ENCODE data around the gene LIN37.
A peak's percentile ranks its signal among the peaks of the same experiment; 100 is the strongest.

Gene LIN37

GRCh38 chr19:35704218-35704617 is 44.2 kb upstream of the LIN37 start, which contains the start of gene ZBTB32:
ZBTB32 (plus strand) TSS chr19:35704558; CDS start chr19:35714627, 10,069 bp downstream.
- DNase-seq: no peak
- Histone ChIP-seq H2AFZ (ENCODE audit: low read depth, low read length) (no peak within 1 kb of the TSS), H3K36me3 (ENCODE audit: insufficient read depth, low read length) (no peaks in the 10 kb centered on the region), H3K27me3 (ENCODE audit: insufficient read depth, low read length, poor library complexity) (peaks cover 6% of the 10 kb centered on the region), H3K4me3 (ENCODE audit: low read depth in 1 of 2, low read length in 2 of 2) (no peak within 1 kb of the TSS), H3K9ac (ENCODE audit: low read depth, low read length) (no peak within 1 kb of the TSS), H3K4me1 (ENCODE audit: insufficient read depth, low read length) (peaks cover 18% of the 10 kb centered on the region), H3K27ac (ENCODE audit: low read length) (no peak within 1 kb of the TSS), H3K9me3 (ENCODE audit: insufficient read depth, low read length, severe bottlenecking) (no peaks in the 10 kb centered on the region), H4K20me1 (ENCODE audit: insufficient read depth, low read length) (no peaks in the 10 kb centered on the region), H3K4me2 (ENCODE audit: insufficient read depth, low read length) (peak within 1 kb of the TSS; percentile 78; the same call in 1 of the 2 replicates), H3K79me2 (ENCODE audit: insufficient read depth, low read length) (no peaks in the 10 kb centered on the region)
- no peak for TF ChIP-seq EZH2 (IDR thresholded peaks at IDR 0.05; ENCODE audit: borderline replicate concordance, low read depth, low read length, severe bottlenecking)
- TF ChIP-seq CTCF (IDR thresholded peaks at IDR 0.05; ENCODE audit: borderline replicate concordance, extremely low read depth, low read length, poor library complexity, severe bottlenecking): no peak
- no peak for ATAC-seq (ENCODE audit: insufficient read depth, low read depth)

- Histone ChIP-seq H3K36me3 (ENCODE audit: insufficient read depth, low read length) (no peaks in the 10 kb centered on the region), H3K9ac (ENCODE audit: low read depth, low read length) (no peak overlapping the region), H4K20me1 (ENCODE audit: insufficient read depth, low read length) (no peaks in the 10 kb centered on the region; the same call in 1 of the 2 replicates), H3K4me2 (ENCODE audit: insufficient read depth, low read length) (no peak overlapping the region), H3K4me1 (ENCODE audit: insufficient read depth, low read length) (peaks cover under 1% of the 10 kb centered on the region; the same call in 1 of the 2 replicates), H3K27me3 (ENCODE audit: insufficient read depth, low read length, poor library complexity) (peaks cover 6% of the 10 kb centered on the region), H3K4me3 (ENCODE audit: low read depth in 1 of 2, low read length in 2 of 2) (no peak overlapping the region), H2AFZ (ENCODE audit: low read depth, low read length) (no peak overlapping the region), H3K27ac (ENCODE audit: low read length) (no peak overlapping the region), H3K79me2 (ENCODE audit: insufficient read depth, low read length) (no peaks in the 10 kb centered on the region), H3K9me3 (ENCODE audit: insufficient read depth, low read length, severe bottlenecking) (no peaks in the 10 kb centered on the region)
- no peak for TF ChIP-seq EZH2 (IDR thresholded peaks at IDR 0.05; ENCODE audit: borderline replicate concordance, low read depth, low read length, severe bottlenecking)
- no peak for TF ChIP-seq CTCF (IDR thresholded peaks at IDR 0.05; ENCODE audit: borderline replicate concordance, extremely low read depth, low read length, poor library complexity, severe bottlenecking)
- no peak for DNase-seq
- ATAC-seq (ENCODE audit: insufficient read depth, low read depth): no peak
These were observed 40.0 kb upstream of the LIN37 start for GRCh38 chr19:35708391-35708790.

- Histone ChIP-seq H3K27ac (ENCODE audit: low read length) (no peak overlapping the region), H3K79me2 (ENCODE audit: insufficient read depth, low read length) (peaks cover under 1% of the 10 kb centered on the region; the same call in 1 of the 2 replicates), H3K36me3 (ENCODE audit: insufficient read depth, low read length) (no peaks in the 10 kb centered on the region), H3K4me3 (ENCODE audit: low read depth in 1 of 2, low read length in 2 of 2) (no peak overlapping the region), H3K9me3 (ENCODE audit: insufficient read depth, low read length, severe bottlenecking) (no peaks in the 10 kb centered on the region), H2AFZ (ENCODE audit: low read depth, low read length) (no peak overlapping the region), H3K9ac (ENCODE audit: low read depth, low read length) (no peak overlapping the region), H4K20me1 (ENCODE audit: insufficient read depth, low read length) (no peaks in the 10 kb centered on the region; the same call in 1 of the 2 replicates), H3K4me1 (ENCODE audit: insufficient read depth, low read length) (peaks cover 5% of the 10 kb centered on the region), H3K27me3 (ENCODE audit: insufficient read depth, low read length, poor library complexity) (peaks cover 6% of the 10 kb centered on the region), H3K4me2 (ENCODE audit: insufficient read depth, low read length) (no peak overlapping the region)
- ATAC-seq (ENCODE audit: insufficient read depth, low read depth): no peak
- DNase-seq: no peak
- TF ChIP-seq EZH2 (IDR thresholded peaks at IDR 0.05; ENCODE audit: borderline replicate concordance, low read depth, low read length, severe bottlenecking) (no peak), CTCF (IDR thresholded peaks at IDR 0.05; ENCODE audit: borderline replicate concordance, extremely low read depth, low read length, poor library complexity, severe bottlenecking) (no peak)
These were observed 37.3 kb upstream of the LIN37 start for GRCh38 chr19:35710784-35711723.
